A549 (cell line): ENCODE measurements around the gene METTL5. TPM values are rescaled to one million over a fixed set of nuclear protein-coding genes. Genes with fewer than 3 reads are reported as not detected.
A peak's percentile ranks its signal among the peaks of the same experiment; 100 is the strongest.

Experiments used
- ATAC-seq, 2 experiments: fragments of 200-7000 bp in 1 of 2; fragments of >200 bp in 1 of 2; cut with Nextera tagmentation in 1 of 2; cut with Tn5 transposase in 1 of 2; 3 replicates each; pipeline versions ENCODE4 v1.8.0 to v1.9.1; 2018 to 2020; ENCODE audit warnings: mild to moderate bottlenecking in 1 of 2, moderate library complexity in 1 of 2
- CTCF ChIA-PET: fragments of 300-600 bp; sonication (Branson Sonifier 250); formaldehyde crosslinking; extraction: SDS; loops from one replicate; lab custom pipeline; 2021; ENCODE audit warnings: antibody characterized with exemption, inconsistent platforms; lab: Yijun Ruan, JAX
- POLR2A ChIA-PET: fragments of 350-600 bp; formaldehyde crosslinking; extraction: SDS; loops from one replicate; lab custom pipeline; 2021; ENCODE audit warnings: antibody characterized with exemption, inconsistent platforms; lab: Yijun Ruan, JAX
- DNase-seq, 2 experiments: peaks; one replicate each; pipeline versions ENCODE4 v3.0.0 to v3.0.0-alpha.2; 2011 to 2016; ENCODE audit warnings: low read depth in 1 of 2, low spot score in 1 of 2
- FAIRE-seq: peaks from 2 replicates; lab custom pipeline; 2011; peaks lifted over from hg19 to GRCh38; lab: Jason Lieb, UNC
- H3K27ac ChIP-seq, 2 experiments: fragments of >200 bp; sonication (Bioruptor Twin); formaldehyde crosslinking; 3 replicates each; pipeline ENCODE4 v1.5.1; 2016 to 2017
- H3K4me1 ChIP-seq: fragments of >200 bp; sonication (Bioruptor Twin); formaldehyde crosslinking; 3 replicates; pipeline ENCODE4 v1.6.1; 2016
- H3K4me2 ChIP-seq: fragments of >200 bp; sonication (Bioruptor Twin); formaldehyde crosslinking; 3 replicates; pipeline ENCODE4 v1.6.1; 2016
- H3K4me3 ChIP-seq: fragments of >200 bp; sonication (Bioruptor Twin); formaldehyde crosslinking; 3 replicates; pipeline ENCODE4 v1.5.1; 2016
- H3K9me3 ChIP-seq: fragments of >200 bp; sonication (Bioruptor Twin); formaldehyde crosslinking; 3 replicates; pipeline ENCODE4 v1.6.1; 2016
- BHLHE40 ChIP-seq: IDR thresholded peaks from 2 replicates; pipeline ENCODE4 v1.6.1; 2012; ENCODE audit warnings: low read depth, low read length, inconsistent platforms
- CBX2 ChIP-seq: fragments of 200-600 bp; sonication (generic); IDR thresholded peaks from 2 replicates; pipeline ENCODE4 v1.6.1; 2016; ENCODE audit warnings: low read depth, mild to moderate bottlenecking, borderline replicate concordance
- CHD4 ChIP-seq: fragments of 200-600 bp; sonication (generic); IDR thresholded peaks from 2 replicates; pipeline ENCODE4 v1.6.1; 2016; ENCODE audit warnings: antibody characterized with exemption, mild to moderate bottlenecking, borderline replicate concordance
- EP300 ChIP-seq, 2 experiments: fragments of >200 bp; sonication (Bioruptor Twin); formaldehyde crosslinking; IDR thresholded peaks; 2 replicates in 1 of 2; 3 replicates in 1 of 2; pipeline ENCODE4 v1.6.1; 2016 to 2017
- ESRRA ChIP-seq: fragments of 150-350 bp; IDR thresholded peaks from 2 replicates; pipeline ENCODE4 v1.6.1; 2014; ENCODE audit warnings: mild to moderate bottlenecking, low read length, borderline replicate concordance
- GATA3 ChIP-seq: IDR thresholded peaks from 2 replicates; pipeline ENCODE4 v1.6.1; 2012; ENCODE audit warnings: borderline replicate concordance
- HDAC2 ChIP-seq: fragments of 200-600 bp; sonication (generic); IDR thresholded peaks from 2 replicates; pipeline ENCODE4 v1.6.1; 2016
- HOXB13 ChIP-seq: fragments of 250-450 bp; sonication (Bioruptor Pico); IDR thresholded peaks from 2 replicates; pipeline ENCODE4 v1.5.0; 2020; ENCODE audit warnings: low read depth, mild to moderate bottlenecking, moderate library complexity
- KDM1A ChIP-seq: fragments of 200-600 bp; sonication (generic); IDR thresholded peaks from 2 replicates; pipeline ENCODE4 v1.6.1; 2016; ENCODE audit warnings: low read depth, mild to moderate bottlenecking
- MYC ChIP-seq: IDR thresholded peaks from 2 replicates; pipeline ENCODE4 v1.6.1; 2012; ENCODE audit warnings: mild to moderate bottlenecking, inconsistent platforms, low read length, improper control_type of control experiment, borderline replicate concordance
- RAD21 ChIP-seq, 2 experiments: fragments of >200 bp in 1 of 2; sonication (Bioruptor Twin) in 1 of 2; formaldehyde crosslinking in 1 of 2; IDR thresholded peaks in 1 of 2; conservative IDR thresholded peaks in 1 of 2; 2 replicates in 1 of 2; 3 replicates in 1 of 2; pipeline ENCODE4 v1.6.1; 2012 to 2018; ENCODE audit warnings: inconsistent platforms in 1 of 2
- RARB ChIP-seq: fragments of 250-450 bp; sonication (Bioruptor Pico); IDR thresholded peaks from 2 replicates; pipeline ENCODE4 v1.8.0; 2021; ENCODE audit warnings: mild to moderate bottlenecking, moderate library complexity
- SMC3 ChIP-seq: fragments of >200 bp; sonication (Bioruptor Twin); formaldehyde crosslinking; IDR thresholded peaks from 3 replicates; pipeline ENCODE4 v1.6.1; 2018; ENCODE audit warnings: inconsistent platforms
- TP53 ChIP-seq: fragments of 250-450 bp; sonication (Bioruptor Pico); IDR thresholded peaks from 2 replicates; pipeline ENCODE4 v1.5.0; 2021; ENCODE audit warnings: mild to moderate bottlenecking, moderate library complexity
- ZFP36 ChIP-seq: fragments of 450-650 bp; IDR thresholded peaks from 2 replicates; pipeline ENCODE4 v1.6.1; 2014; ENCODE audit warnings: borderline replicate concordance; ENCODE audit not compliant: partially characterized antibody
- ZSCAN20 ChIP-seq: fragments of 250-450 bp; sonication (Bioruptor Pico); IDR thresholded peaks from 2 replicates; pipeline ENCODE4 v1.8.0; 2022; ENCODE audit warnings: mild to moderate bottlenecking, moderate library complexity
- WGBS: methylation state at CpG from one replicate; pipeline ENCODE4 v1.1.6; 2017; ENCODE audit errors: missing lambda C conversion rate; 5-methylcytosine and 5-hydroxymethylcytosine counted together
- polyA plus RNA-seq, 4 experiments: library from polyadenylated mRNA; depleted of rRNA in 3 of 4; stranded (reverse); fragments of >200 nt; fragmentation: RNase III in 1 of 4; extraction: RNeasy Plus Mini Kit Qiagen cat#74134 plus additional on column Dnase treatment in 1 of 4; gene quantifications; 2 replicates in 3 of 4; 3 replicates in 1 of 4; pipeline ENCODE4 v1.2.3, GENCODE V29; 2011 to 2017
- TF ChIP-seq, protein P1 (sequence below): fragments of 250-450 bp; sonication (Bioruptor Pico); IDR thresholded peaks from 2 replicates; pipeline ENCODE4 v1.5.0; 2020; ENCODE audit warnings: low read depth, mild to moderate bottlenecking, moderate library complexity
- TF ChIP-seq, protein P2 (sequence below): IDR thresholded peaks from 2 replicates; pipeline ENCODE4 v1.6.1; 2012
- TF ChIP-seq, protein P3 (sequence below): fragments of >200 bp; sonication (Bioruptor Twin); formaldehyde crosslinking; IDR thresholded peaks from 3 replicates; pipeline ENCODE4 v1.6.1; 2016
- TF ChIP-seq, protein P4 (sequence below): fragments of >200 bp; sonication (Bioruptor Twin); formaldehyde crosslinking; IDR thresholded peaks from 3 replicates; pipeline ENCODE4 v1.5.1; 2016

Gene METTL5
- polyA plus RNA-seq, 2 of the 4 experiments (the other 2 are of a cell fraction): 86.9 to 97.6 TPM

DNA sequence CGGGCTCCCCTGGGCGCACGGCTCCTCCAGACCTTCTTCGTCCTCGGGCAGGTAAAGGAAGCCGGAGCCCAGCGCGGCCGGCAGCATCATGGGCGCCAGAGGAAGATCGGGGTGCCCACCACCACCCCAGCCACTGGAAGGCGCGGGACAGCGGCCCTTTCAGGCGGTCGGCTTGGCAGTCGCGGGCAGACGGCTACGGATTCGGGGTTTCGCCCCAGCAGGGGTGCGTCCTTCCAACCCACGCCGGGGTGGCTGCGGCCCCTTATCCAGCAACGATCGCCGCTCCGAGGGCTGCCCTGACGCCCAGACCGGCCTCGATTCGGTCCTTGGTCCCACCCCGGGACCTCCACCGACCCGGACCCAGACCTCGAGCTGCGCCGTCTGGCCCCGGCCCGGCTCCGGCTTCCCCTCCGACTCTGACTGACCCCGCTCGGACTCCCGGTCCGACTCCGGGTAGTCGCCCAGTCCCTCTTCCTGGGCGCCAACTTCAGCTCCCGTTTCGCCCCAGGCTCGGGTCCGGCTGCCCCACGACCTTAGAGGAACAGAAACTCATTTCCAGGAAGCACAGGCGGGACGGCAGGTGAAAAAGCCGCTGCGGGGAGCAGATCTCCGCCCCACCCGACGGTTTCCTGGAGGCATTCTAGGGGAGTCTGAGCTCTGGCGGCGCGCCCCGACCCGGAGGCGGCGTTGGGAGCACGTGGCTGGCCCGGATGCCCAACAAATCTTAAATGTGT, 56.3 kb downstream of the METTL5 start:
- no peak for DNase-seq
- no peak overlapping the region for H3K27ac ChIP-seq
- 85% methylated on average over 70 of the region's 72 CpGs for WGBS
- TF ChIP-seq, protein P1, sequence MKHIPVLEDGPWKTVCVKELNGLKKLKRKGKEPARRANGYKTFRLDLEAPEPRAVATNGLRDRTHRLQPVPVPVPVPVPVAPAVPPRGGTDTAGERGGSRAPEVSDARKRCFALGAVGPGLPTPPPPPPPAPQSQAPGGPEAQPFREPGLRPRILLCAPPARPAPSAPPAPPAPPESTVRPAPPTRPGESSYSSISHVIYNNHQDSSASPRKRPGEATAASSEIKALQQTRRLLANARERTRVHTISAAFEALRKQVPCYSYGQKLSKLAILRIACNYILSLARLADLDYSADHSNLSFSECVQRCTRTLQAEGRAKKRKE (CRISPR knock-in tag): no peak
- TF ChIP-seq RARB (CRISPR knock-in tag): no peak
- no peak for TF ChIP-seq BHLHE40
- no peak for TF ChIP-seq ZSCAN20 (CRISPR knock-in tag)
- TF ChIP-seq, protein P2, sequence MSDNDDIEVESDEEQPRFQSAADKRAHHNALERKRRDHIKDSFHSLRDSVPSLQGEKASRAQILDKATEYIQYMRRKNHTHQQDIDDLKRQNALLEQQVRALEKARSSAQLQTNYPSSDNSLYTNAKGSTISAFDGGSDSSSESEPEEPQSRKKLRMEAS: no peak
- no peak for TF ChIP-seq EP300 (IDR thresholded peaks at IDR 0.05)
- no peak for TF ChIP-seq GATA3
- TF ChIP-seq, protein P3, sequence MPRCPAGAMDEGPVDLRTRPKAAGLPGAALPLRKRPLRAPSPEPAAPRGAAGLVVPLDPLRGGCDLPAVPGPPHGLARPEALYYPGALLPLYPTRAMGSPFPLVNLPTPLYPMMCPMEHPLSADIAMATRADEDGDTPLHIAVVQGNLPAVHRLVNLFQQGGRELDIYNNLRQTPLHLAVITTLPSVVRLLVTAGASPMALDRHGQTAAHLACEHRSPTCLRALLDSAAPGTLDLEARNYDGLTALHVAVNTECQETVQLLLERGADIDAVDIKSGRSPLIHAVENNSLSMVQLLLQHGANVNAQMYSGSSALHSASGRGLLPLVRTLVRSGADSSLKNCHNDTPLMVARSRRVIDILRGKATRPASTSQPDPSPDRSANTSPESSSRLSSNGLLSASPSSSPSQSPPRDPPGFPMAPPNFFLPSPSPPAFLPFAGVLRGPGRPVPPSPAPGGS: no peak
- no peak for TF ChIP-seq HDAC2
- no peak for TF ChIP-seq ZFP36
- no peak for TF ChIP-seq ESRRA
- TF ChIP-seq MYC: no peak
- TF ChIP-seq, all 56 proteins: peak for 0
- H3K9me3 ChIP-seq: no peaks in the 10 kb centered on the region
- CTCF ChIA-PET: interaction anchor here (0.7 to 2.1 kb wide), 14 partner anchors 10 to 319 kb away, joined by 3 to 7 read pairs (median 4); no protein-coding TSS in a partner anchor
- H3K4me1 ChIP-seq: no peaks in the 10 kb centered on the region
- H3K4me2 ChIP-seq: no peak overlapping the region
- FAIRE-seq: no peak
- no peak overlapping the region for H3K4me3 ChIP-seq
- no peak for ATAC-seq
- POLR2A ChIA-PET: no interaction called here

DNA sequence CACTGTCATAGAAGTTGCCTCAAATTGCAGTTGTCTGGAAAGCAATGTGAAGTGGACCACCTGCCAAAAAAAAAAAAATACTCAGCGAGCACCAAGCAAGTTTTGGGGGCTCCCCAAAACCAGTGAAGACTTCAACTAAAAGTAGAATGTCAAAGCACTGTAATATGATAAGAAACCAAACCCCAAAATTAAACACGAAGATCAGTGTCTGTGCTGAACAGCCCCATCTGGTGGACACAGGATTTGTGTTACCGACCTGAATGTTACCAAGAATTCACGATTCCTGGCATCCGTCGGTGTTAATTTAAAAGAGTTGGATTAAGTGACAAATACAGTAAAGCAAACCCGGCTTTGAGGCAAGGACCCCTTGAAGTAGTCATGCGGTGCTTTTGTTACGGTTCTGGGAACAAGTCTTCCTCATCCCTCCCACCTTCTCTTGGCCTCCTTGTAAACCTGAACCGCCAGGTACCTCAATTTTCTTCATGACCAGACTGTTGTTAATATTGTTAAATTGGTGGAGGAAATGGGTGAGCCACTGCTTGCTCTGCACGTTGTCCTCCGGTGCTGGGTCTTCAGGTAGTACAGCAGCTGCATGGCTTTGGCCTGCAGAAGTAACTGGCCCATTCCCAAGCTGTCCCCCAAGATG, 57.3 kb downstream of the METTL5 start:
- ATAC-seq (peak; percentile 43 to 80; a peak in 4 of 6 replicates), DNase-seq (peak; percentile 28 to 61), FAIRE-seq (no peak)
- POLR2A ChIA-PET: no interaction called here
- Histone ChIP-seq H3K27ac (no peak overlapping the region), H3K4me3 (no peak overlapping the region), H3K9me3 (no peaks in the 10 kb centered on the region), H3K4me2 (peak overlapping the region; percentile 49), H3K4me1 (no peaks in the 10 kb centered on the region)
- CTCF ChIA-PET: interaction anchor here (0.7 to 2.1 kb wide), 13 partner anchors 10 to 318 kb away, joined by 3 to 7 read pairs (median 4); no protein-coding TSS in a partner anchor
- TF ChIP-seq CBX2 (no peak), KDM1A (no peak), RAD21 (conservative IDR thresholded peaks at IDR 0.05 in 1 of 2, IDR thresholded peaks at IDR 0.05 in 1 of 2) (peak; percentile 63 to 71), BHLHE40 (no peak), EP300 (IDR thresholded peaks at IDR 0.05) (no peak), SMC3 (peak; percentile 89), HOXB13 (CRISPR knock-in tag) (no peak), CHD4 (no peak), ZSCAN20 (CRISPR knock-in tag) (no peak), MYC (no peak), TP53 (CRISPR knock-in tag) (no peak)
- TF ChIP-seq, protein P2: no peak
- TF ChIP-seq, protein P4, sequence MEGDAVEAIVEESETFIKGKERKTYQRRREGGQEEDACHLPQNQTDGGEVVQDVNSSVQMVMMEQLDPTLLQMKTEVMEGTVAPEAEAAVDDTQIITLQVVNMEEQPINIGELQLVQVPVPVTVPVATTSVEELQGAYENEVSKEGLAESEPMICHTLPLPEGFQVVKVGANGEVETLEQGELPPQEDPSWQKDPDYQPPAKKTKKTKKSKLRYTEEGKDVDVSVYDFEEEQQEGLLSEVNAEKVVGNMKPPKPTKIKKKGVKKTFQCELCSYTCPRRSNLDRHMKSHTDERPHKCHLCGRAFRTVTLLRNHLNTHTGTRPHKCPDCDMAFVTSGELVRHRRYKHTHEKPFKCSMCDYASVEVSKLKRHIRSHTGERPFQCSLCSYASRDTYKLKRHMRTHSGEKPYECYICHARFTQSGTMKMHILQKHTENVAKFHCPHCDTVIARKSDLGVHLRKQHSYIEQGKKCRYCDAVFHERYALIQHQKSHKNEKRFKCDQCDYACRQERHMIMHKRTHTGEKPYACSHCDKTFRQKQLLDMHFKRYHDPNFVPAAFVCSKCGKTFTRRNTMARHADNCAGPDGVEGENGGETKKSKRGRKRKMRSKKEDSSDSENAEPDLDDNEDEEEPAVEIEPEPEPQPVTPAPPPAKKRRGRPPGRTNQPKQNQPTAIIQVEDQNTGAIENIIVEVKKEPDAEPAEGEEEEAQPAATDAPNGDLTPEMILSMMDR: peak; percentile 87
- 16% methylated on average over 12 of the region's 12 CpGs for WGBS
